BE2C (cell line): ENCODE data around the gene NOC2L.

Source experiments
- DNase-seq: peaks from one replicate; pipeline ENCODE4 v3.0.0-alpha.2; 2020
- H3K27me3 ChIP-seq: fragments of 250-450 bp; sonication (Bioruptor Pico); 2 replicates; pipeline ENCODE4 v1.5.1; 2020; ENCODE audit warnings: mild to moderate bottlenecking
- H3K36me3 ChIP-seq: fragments of 250-450 bp; sonication (Bioruptor Pico); 2 replicates; pipeline ENCODE4 v1.5.1; 2020; ENCODE audit warnings: mild to moderate bottlenecking
- H3K4me1 ChIP-seq: fragments of 250-450 bp; sonication (Bioruptor Pico); 2 replicates; pipeline ENCODE4 v1.5.1; 2020
- H3K4me3 ChIP-seq: 2 replicates; pipeline ENCODE4 v1.5.1; 2011; ENCODE audit warnings: low read depth, low read length
- H3K9me3 ChIP-seq: fragments of 250-450 bp; sonication (Bioruptor Pico); 2 replicates; pipeline ENCODE4 v1.5.1; 2020
- TF ChIP-seq, protein P1 (sequence below): IDR thresholded peaks from 2 replicates; pipeline ENCODE4 v1.5.1; 2012; ENCODE audit warnings: mild to moderate bottlenecking, low read depth, low read length

The NOC2L gene

DNA sequence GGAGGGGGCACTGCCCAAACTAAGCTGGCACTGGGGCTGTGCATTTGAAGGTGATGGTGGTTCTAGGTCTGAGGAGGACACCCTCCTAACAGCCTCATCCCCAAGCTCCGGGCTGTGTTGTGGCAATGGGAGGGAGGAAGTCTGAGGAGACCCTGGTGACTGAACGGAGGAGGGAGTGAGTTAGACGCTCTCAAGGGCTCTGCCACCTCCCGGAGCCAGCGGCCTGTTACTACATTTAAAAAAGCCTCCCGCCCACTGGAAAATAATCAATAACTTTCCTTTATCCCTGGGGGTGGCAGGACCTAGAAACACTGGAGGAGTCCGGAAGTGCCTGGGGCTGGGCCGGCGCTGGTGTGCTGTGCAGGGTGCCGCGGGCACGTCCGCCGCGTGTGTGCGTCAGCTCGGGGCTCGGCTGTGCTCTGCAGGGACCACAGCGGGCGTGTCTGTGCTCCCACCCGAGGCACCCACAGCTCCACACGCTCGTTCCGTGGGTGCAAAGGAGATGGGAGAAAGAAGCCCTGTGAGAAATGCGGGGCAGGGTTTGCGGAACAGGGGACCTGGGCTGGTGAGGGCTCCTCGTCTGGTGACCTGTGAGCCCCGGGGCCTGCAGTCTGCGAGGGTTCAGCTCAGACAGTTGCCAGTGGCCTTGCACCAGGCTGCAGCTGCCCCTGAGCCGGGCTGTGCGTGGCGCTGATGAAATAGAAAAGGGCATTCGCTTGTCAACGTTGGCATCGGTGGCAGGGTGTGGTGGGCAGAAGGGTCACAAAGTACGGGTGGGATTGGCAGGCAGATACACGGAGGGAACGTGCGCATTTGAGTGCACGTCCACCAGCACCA, 30.0 kb downstream of the NOC2L start:
- TF ChIP-seq, protein P1, sequence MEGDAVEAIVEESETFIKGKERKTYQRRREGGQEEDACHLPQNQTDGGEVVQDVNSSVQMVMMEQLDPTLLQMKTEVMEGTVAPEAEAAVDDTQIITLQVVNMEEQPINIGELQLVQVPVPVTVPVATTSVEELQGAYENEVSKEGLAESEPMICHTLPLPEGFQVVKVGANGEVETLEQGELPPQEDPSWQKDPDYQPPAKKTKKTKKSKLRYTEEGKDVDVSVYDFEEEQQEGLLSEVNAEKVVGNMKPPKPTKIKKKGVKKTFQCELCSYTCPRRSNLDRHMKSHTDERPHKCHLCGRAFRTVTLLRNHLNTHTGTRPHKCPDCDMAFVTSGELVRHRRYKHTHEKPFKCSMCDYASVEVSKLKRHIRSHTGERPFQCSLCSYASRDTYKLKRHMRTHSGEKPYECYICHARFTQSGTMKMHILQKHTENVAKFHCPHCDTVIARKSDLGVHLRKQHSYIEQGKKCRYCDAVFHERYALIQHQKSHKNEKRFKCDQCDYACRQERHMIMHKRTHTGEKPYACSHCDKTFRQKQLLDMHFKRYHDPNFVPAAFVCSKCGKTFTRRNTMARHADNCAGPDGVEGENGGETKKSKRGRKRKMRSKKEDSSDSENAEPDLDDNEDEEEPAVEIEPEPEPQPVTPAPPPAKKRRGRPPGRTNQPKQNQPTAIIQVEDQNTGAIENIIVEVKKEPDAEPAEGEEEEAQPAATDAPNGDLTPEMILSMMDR, result no peak

DNA sequence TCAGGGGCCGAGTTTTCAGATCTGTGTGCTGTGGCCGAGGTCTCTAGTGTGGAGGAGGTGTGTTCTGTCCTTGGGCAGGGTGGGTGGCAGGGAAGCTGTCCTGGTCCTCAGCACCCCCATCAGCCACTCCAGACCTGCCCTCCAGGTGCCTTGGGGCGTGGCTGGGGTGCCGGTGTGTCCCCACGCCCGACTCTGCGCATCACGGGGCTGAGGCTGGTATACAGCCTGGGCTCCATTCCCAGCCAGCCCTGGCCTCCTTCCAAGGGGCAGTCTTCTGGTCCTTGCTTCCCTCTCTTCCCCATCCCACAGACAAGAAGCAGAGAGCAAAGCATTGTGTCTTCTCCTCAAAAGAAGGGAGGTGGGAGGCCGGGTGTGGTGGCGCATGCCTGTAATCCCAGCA, 31.3 kb downstream of the NOC2L start:
- Histone ChIP-seq H3K4me1 (peaks cover 27% of the 10 kb centered on the region), H3K4me3 (no peak overlapping the region), H3K27me3 (no peaks in the 10 kb centered on the region; the same call in none of the 2 replicates), H3K36me3 (peaks cover 12% of the 10 kb centered on the region), H3K9me3 (no peaks in the 10 kb centered on the region)
- TF ChIP-seq, protein P1, result no peak
- DNase-seq, result no peak

More for the DNA sequence above, 30.0 kb downstream of the NOC2L start:
- Histone ChIP-seq H3K4me3 (no peak overlapping the region), H3K27me3 (no peaks in the 10 kb centered on the region; the same call in none of the 2 replicates), H3K4me1 (peaks cover 32% of the 10 kb centered on the region), H3K9me3 (no peaks in the 10 kb centered on the region), H3K36me3 (peaks cover 12% of the 10 kb centered on the region)
- DNase-seq, result no peak

DNA sequence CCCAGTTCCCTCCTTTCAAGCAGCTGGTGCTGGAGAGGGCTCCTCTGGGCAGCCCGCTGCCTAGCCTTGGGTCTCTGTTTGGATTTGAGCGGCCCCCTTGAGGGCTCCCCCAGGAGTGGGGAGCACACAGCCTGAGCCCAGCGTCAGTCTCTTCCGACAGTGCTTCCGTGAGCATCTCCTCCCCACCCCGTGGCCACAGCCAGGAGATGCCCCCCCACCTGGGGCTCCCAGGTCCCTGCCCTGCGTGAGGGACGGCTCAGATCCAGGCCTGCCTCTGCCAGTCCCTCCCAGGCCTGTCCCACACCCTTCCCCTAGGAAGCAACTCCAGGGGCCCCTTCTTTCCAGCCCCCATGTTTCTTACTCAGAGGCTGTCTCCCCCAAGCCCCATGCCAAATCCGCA, 31.8 kb downstream of the NOC2L start:
- no peak for DNase-seq
- H3K27me3 ChIP-seq, result no peaks in the 10 kb centered on the region; the same call in none of the 2 replicates
- H3K36me3 ChIP-seq, result peaks cover 10% of the 10 kb centered on the region
- peaks cover 22% of the 10 kb centered on the region for H3K4me1 ChIP-seq
- no peaks in the 10 kb centered on the region for H3K9me3 ChIP-seq
- H3K4me3 ChIP-seq, result no peak overlapping the region
- TF ChIP-seq, protein P1, result no peak

DNA sequence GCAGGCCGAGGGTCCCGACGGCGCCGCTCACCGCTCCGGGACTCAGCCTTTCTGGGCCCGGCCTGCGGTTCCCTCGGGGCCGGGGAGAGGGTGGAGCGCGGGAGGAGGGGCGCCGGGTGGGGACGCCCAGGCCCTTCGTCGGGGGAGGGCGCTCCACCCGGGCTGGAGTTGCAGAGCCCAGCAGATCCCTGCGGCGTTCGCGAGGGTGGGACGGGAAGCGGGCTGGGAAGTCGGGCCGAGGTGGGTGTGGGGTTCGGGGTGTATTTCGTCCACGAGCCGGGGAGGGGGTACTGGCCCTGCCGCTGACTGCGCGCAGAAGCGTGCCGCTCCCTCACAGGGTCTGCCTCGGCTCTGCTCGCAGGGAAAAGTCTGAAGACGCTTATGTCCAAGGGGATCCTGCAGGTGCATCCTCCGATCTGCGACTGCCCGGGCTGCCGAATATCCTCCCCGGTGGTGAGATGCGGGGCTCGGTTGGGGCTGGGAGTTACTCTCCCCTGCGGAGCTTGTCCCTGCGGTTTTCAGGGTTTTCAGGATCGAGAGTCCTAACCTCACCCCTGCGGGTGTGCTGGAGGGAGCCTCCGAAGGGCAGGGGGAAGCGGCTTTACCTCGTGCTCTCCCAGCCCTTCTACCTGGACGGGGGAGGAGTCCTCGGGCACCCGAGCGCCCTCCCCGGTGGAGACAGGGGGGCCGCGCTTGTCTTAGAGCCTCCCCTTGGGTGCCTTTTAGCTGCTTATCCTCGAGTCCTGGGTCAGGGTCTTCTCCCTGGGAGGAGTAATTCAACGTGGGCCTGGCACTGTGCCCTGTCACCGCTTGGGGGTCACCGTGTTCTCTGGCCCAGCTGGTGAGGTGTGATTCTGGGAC, 33.3 kb downstream of the NOC2L start:
- Histone ChIP-seq H3K4me1 (peaks cover 19% of the 10 kb centered on the region), H3K9me3 (no peaks in the 10 kb centered on the region), H3K36me3 (peaks cover 14% of the 10 kb centered on the region), H3K27me3 (no peaks in the 10 kb centered on the region; the same call in none of the 2 replicates), H3K4me3 (peak overlapping the region; percentile 57)
- TF ChIP-seq, protein P1, result no peak
- DNase-seq, result peak; percentile 77

DNA sequence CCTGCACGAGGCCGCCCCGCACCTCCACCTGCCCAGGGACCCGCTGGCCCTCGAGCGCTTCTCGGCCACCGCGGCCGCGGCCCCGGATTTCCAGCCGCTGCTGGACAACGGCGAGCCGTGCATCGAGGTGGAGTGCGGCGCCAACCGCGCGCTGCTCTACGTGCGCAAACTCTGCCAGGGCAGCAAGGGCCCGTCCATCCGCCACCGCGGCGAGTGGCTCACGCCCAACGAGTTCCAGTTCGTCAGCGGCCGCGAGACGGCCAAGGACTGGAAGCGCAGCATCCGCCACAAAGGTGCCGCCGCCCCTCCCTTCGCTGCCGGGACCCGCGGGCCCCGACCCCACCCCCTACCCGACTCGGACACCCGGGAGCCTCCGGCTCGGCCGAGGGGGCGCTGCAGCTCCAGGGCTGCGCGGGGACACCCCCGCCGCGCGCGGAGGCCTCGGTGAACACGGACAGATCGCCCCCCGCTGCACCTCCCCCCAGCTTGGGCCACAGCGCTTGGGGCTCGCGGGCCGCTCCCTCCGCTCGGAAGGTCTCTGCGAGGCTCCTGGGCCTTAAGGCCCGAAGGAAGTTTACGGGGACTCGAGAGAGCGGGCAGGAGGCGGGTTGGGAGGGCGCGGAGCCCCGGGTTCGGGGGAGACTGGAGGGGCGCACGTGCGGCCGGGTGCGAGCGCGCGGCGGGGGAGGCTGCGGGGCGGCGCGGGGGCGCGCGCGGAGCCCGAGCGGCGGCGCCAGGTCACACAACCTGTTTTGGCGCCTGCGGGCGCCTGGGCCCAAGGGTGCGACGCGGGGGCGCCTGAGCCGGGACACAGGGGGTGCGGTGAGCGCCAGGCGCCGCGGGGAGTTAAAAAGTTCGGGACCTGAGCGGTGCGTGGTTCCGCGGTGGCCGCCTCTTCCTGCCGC, 34.1 kb downstream of the NOC2L start:
- peak overlapping the region; percentile 57 for H3K4me3 ChIP-seq
- H3K9me3 ChIP-seq, result no peaks in the 10 kb centered on the region
- H3K27me3 ChIP-seq, result no peaks in the 10 kb centered on the region; the same call in none of the 2 replicates
- DNase-seq, result peak; percentile 75
- H3K36me3 ChIP-seq, result peaks cover 5% of the 10 kb centered on the region
- TF ChIP-seq, protein P1, result no peak
- H3K4me1 ChIP-seq, result peaks cover 24% of the 10 kb centered on the region
